GM12892 (cell line): ENCODE measurements around the gene PTPRB.

Source experiments
- POLR2A ChIP-seq: IDR thresholded peaks from 2 replicates; pipeline ENCODE4 v1.6.1; 2011; ENCODE audit warnings: low read depth, low read length, control low read depth
- TAF1 ChIP-seq: IDR thresholded peaks from 2 replicates; pipeline ENCODE4 v1.6.1; 2011; ENCODE audit warnings: low read depth, mild to moderate bottlenecking, control low read depth, low read length, borderline replicate concordance

DNA sequence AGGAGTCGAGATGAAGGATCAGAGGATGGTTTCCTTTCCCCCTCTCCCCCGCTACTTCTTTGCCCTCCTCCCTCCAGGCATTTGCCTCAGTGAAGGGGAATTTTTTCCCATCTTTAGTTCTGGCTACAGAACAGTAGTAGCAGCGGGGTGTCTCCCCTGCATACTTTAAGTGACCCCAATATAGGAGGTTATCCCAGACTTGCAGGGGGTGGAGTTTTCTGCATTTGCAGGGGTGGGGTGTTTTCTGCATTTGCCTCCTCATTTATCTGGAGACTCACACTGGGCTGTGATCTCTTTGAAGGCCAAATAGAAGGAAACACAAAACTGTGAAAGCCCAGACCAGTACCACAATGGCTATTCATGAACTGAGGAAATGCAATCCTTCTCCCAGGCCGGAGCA is 19.8 kb downstream of the PTPRB start:
- TF ChIP-seq TAF1 (no peak), POLR2A (no peak)
